GM12878 (cell line): ENCODE data around the gene ALOXE3. TPM values are rescaled to one million over a fixed set of nuclear protein-coding genes. Genes with fewer than 3 reads are reported as not detected.
A peak's percentile ranks its signal among the peaks of the same experiment; 100 is the strongest.

Experiments
- ATAC-seq: fragments of 200-7000 bp; cut with Tn5 transposase; 3 replicates; pipeline ENCODE4 v1.9.1; 2020; ENCODE audit warnings: mild to moderate bottlenecking, moderate library complexity
- BruUV-seq: library from RNA; stranded (reverse); fragments of 400-500 nt; replicated peaks from 2 replicates; lab custom pipeline; 2021; lab: Mats Ljungman, UMichigan
- CTCF ChIA-PET: fragments of 300-600 bp; sonication (Branson Sonifier 250); formaldehyde crosslinking; extraction: SDS; loops from one replicate; lab custom pipeline; 2021; ENCODE audit warnings: inconsistent platforms; lab: Yijun Ruan, JAX
- POLR2A ChIA-PET: fragments of 350-600 bp; formaldehyde crosslinking; extraction: SDS; loops from one replicate; lab custom pipeline; 2021; ENCODE audit warnings: inconsistent platforms; lab: Charles Lee
- RAD21 ChIA-PET: fragments of 300-600 bp; sonication (Branson Sonifier 250); formaldehyde crosslinking; loops from one replicate; lab custom pipeline; 2023; ENCODE audit warnings: antibody characterized with exemption; ENCODE audit not compliant: unreplicated experiment; lab: Charles Lee
- SMC1A ChIA-PET: fragments of 300-600 bp; sonication (Branson Sonifier 250); formaldehyde crosslinking; loops from one replicate; lab custom pipeline; 2023; ENCODE audit not compliant: unreplicated experiment, uncharacterized antibody; lab: Charles Lee
- DNase-seq: peaks from one replicate; pipeline ENCODE4 v3.0.0-alpha.2; 2011; ENCODE audit warnings: low read depth, low spot score
- FAIRE-seq: peaks from 3 replicates; lab custom pipeline; 2011; peaks lifted over from hg19 to GRCh38; lab: Jason Lieb, UNC
- H2AFZ ChIP-seq: 2 replicates; pipeline ENCODE4 v1.6.0; 2011; ENCODE audit warnings: low read depth, low read length, control low read depth; ENCODE audit not compliant: control insufficient read depth
- H3K27ac ChIP-seq: 2 replicates; pipeline ENCODE4 v1.5.1; 2011; ENCODE audit warnings: control low read depth; ENCODE audit not compliant: control insufficient read depth, insufficient read depth
- H3K27me3 ChIP-seq, 2 experiments: replicated peaks in 1 of 2; 2 replicates each; pipeline versions ENCODE4 v1.6.0 to v1.6.1; 2011; ENCODE audit warnings: low read length in 1 of 2; ENCODE audit not compliant: control insufficient read depth in 2 of 2, insufficient read depth in 2 of 2
- H3K36me3 ChIP-seq, 2 experiments: 2 replicates each; pipeline ENCODE4 v1.5.1; 2011; ENCODE audit warnings: low read length in 1 of 2; ENCODE audit not compliant: control insufficient read depth in 2 of 2, insufficient read depth in 2 of 2
- H3K4me1 ChIP-seq: 2 replicates; pipeline ENCODE4 v1.6.1; 2011; ENCODE audit warnings: mild to moderate bottlenecking, low read length, moderate library complexity, mixed read lengths; ENCODE audit not compliant: control insufficient read depth, insufficient read depth
- H3K4me2 ChIP-seq: 2 replicates; pipeline ENCODE4 v1.6.0; 2011; ENCODE audit warnings: control low read depth; ENCODE audit not compliant: control insufficient read depth, insufficient read depth
- H3K4me3 ChIP-seq: fragments of 200-600 bp; sonication (generic); 2 replicates; pipeline ENCODE4 v1.5.1; 2016
- H3K79me2 ChIP-seq: 2 replicates; pipeline ENCODE4 v1.6.0; 2011; ENCODE audit warnings: low read length; ENCODE audit not compliant: control insufficient read depth, insufficient read depth
- H3K9ac ChIP-seq: 2 replicates; pipeline ENCODE4 v1.8.0; 2011; ENCODE audit warnings: low read length, control low read depth, mixed read lengths; ENCODE audit not compliant: control insufficient read depth, insufficient read depth
- H3K9me3 ChIP-seq: replicated peaks from 3 replicates; pipeline ENCODE4 v1.5.1; 2011; ENCODE audit warnings: mild to moderate bottlenecking, low read length; ENCODE audit not compliant: control insufficient read depth, insufficient read depth
- H4K20me1 ChIP-seq: 2 replicates; pipeline ENCODE4 v1.6.0; 2011; ENCODE audit not compliant: control insufficient read depth, insufficient read depth
- BACH1 ChIP-seq: fragments of 450-650 bp; IDR thresholded peaks from 2 replicates; pipeline ENCODE4 v1.6.1; 2017; ENCODE audit warnings: mild to moderate bottlenecking, borderline replicate concordance
- DPF2 ChIP-seq: fragments of 450-650 bp; IDR thresholded peaks from 2 replicates; pipeline ENCODE4 v1.6.1; 2017; ENCODE audit warnings: mild to moderate bottlenecking
- E4F1 ChIP-seq: fragments of 450-650 bp; IDR thresholded peaks from 2 replicates; pipeline ENCODE4 v1.6.1; 2018; ENCODE audit warnings: borderline replicate concordance, mild to moderate bottlenecking; ENCODE audit not compliant: partially characterized antibody
- ESRRA ChIP-seq: IDR thresholded peaks from 2 replicates; pipeline ENCODE4 v1.6.1; 2012; ENCODE audit warnings: mild to moderate bottlenecking, low read length, improper control_type of control experiment
- MAX ChIP-seq: IDR thresholded peaks from 2 replicates; pipeline ENCODE4 v1.6.1; 2012; ENCODE audit warnings: low read depth, low read length, improper control_type of control experiment
- MLLT1 ChIP-seq: fragments of 450-650 bp; IDR thresholded peaks from 2 replicates; pipeline ENCODE4 v1.6.1; 2016; ENCODE audit warnings: mild to moderate bottlenecking
- NRF1 ChIP-seq: conservative IDR thresholded peaks from 2 replicates; pipeline ENCODE4 v1.6.1; 2011; ENCODE audit warnings: mild to moderate bottlenecking, low read depth, low read length, improper control_type of control experiment
- POLR2AphosphoS5 ChIP-seq: IDR thresholded peaks from 2 replicates; pipeline ENCODE4 v1.6.1; 2011; ENCODE audit warnings: mild to moderate bottlenecking, low read length, inconsistent platforms
- RB1 ChIP-seq: fragments of 450-650 bp; formaldehyde crosslinking; IDR thresholded peaks from 2 replicates; pipeline ENCODE4 v1.6.1; 2017; ENCODE audit warnings: mild to moderate bottlenecking, borderline replicate concordance
- RUNX3 ChIP-seq: IDR thresholded peaks from 2 replicates; pipeline ENCODE4 v1.6.1; 2012; ENCODE audit warnings: low read length, inconsistent platforms
- SIN3A ChIP-seq: IDR thresholded peaks from 2 replicates; pipeline ENCODE4 v1.6.1; 2012; ENCODE audit warnings: low read depth, low read length, improper control_type of control experiment
- SRF ChIP-seq, 2 experiments: IDR thresholded peaks; 2 replicates each; pipeline ENCODE4 v1.6.1; 2011; ENCODE audit warnings: low read depth in 2 of 2, low read length in 2 of 2, mild to moderate bottlenecking in 1 of 2, moderate library complexity in 1 of 2
- TARDBP ChIP-seq: IDR thresholded peaks from 2 replicates; pipeline ENCODE4 v1.6.1; 2016; ENCODE audit warnings: borderline replicate concordance
- TBL1XR1 ChIP-seq: IDR thresholded peaks from 2 replicates; pipeline ENCODE4 v1.6.1; 2012; ENCODE audit warnings: low read depth, low read length, improper control_type of control experiment
- TCF12 ChIP-seq: IDR thresholded peaks from 2 replicates; pipeline ENCODE4 v1.6.1; 2011; ENCODE audit warnings: low read depth, mild to moderate bottlenecking, low read length
- USF2 ChIP-seq: IDR thresholded peaks from 2 replicates; pipeline ENCODE4 v1.6.1; 2011; ENCODE audit warnings: low read depth, low read length, improper control_type of control experiment, borderline replicate concordance
- WGBS: methylation state at CpG from one replicate; pipeline ENCODE4 v1.1.6; 2016; ENCODE audit warnings: low lambda C conversion rate; ENCODE audit not compliant: insufficient replicate concordance, insufficient coverage; ENCODE audit errors: missing lambda C conversion rate; 5-methylcytosine and 5-hydroxymethylcytosine counted together
- in situ Hi-C: fragments of 300-500 bp; cut with MboI; formaldehyde crosslinking; loops from 9 replicates; pipeline ENCODE4 v1.14.3; 2018; ENCODE audit warnings: mixed read lengths
- intact Hi-C: fragments of 100-400 bp; cut with micrococcal nuclease; formaldehyde crosslinking; loops from one replicate; pipeline ENCODE4 v1.14.2; 2022; ENCODE audit not compliant: unreplicated experiment
- polyA plus RNA-seq, 11 experiments: library from polyadenylated mRNA; depleted of rRNA in 4 of 11; unstranded in 6 of 11; stranded (reverse) in 5 of 11; fragments of >200 nt; fragmentation: Nextera tagmentation in 4 of 11; fragmentation: Illumina TruSeq in 1 of 11; extraction: Ambion mirVana in 4 of 11; extraction: Trizol in 1 of 11; gene quantifications; 1 replicate in 1 of 11; 2 replicates in 10 of 11; pipeline versions ENCODE4 v1.2.1 to v1.2.3, GENCODE V29; 2011 to 2016; ENCODE audit warnings: inconsistent platforms in 2 of 11, missing spikeins in 2 of 11, low read depth in 1 of 11
- total RNA-seq, 4 experiments: library from RNA; depleted of rRNA in 3 of 4; stranded (reverse); fragments of >200 nt in 3 of 4; fragmentation: Illumina TruSeq in 1 of 4; extraction: Trizol in 1 of 4; gene quantifications; 2 replicates each; pipeline versions ENCODE4 v1.2.1 to v1.2.3, GENCODE V29; 2013 to 2021

The ALOXE3 gene
- total and polyA plus RNA-seq, 10 of the 15 experiments (the other 5 are each of a cell fraction or from before 2014, with no cell fraction given), result 0.04 TPM; not detected in 9

- no peaks in the 10 kb centered on the region for H3K79me2 ChIP-seq
- FAIRE-seq, result peak; percentile 7
- H2AFZ ChIP-seq, result peak overlapping the region; percentile 35; the same call in 1 of the 2 replicates
- ChIA-PET POLR2A (interaction anchor here (0.5 to 3.9 kb wide), 8 partner anchors 12 to 170 kb away, joined by 3 to 20 read pairs (median 10); partner anchors contain the start of genes PER1 and SLC25A35), CTCF (interaction anchor here (1.4 to 2.2 kb wide), 4 partner anchors 12 to 33 kb away, joined by 7 to 16 read pairs (median 9); no protein-coding TSS in a partner anchor), SMC1A (interaction anchor here (0.7 to 3.8 kb wide), 7 partner anchors 9 to 438 kb away, joined by 3 to 26 read pairs (median 5); partner anchors contain the start of gene TP53), RAD21 (interaction anchor here (1.3 kb wide), 1 partner anchor 12 kb away, joined by 7 read pairs; no protein-coding TSS in a partner anchor)
- peak overlapping the region; percentile 99 for H3K4me3 ChIP-seq
- peak; percentile 27 for ATAC-seq
- intact Hi-C loops (no loop called here), in situ Hi-C loops (loop anchor here (5.0 kb wide), 1 partner anchor 97 kb away; no protein-coding TSS in a partner anchor)
- H3K27ac ChIP-seq, result no peak overlapping the region; the same call in 1 of the 2 replicates
- peak overlapping the region; percentile 94 for H3K4me2 ChIP-seq
- peaks cover 5 to 9% of the 10 kb centered on the region in 2 experiments for H3K27me3 ChIP-seq
- DNase-seq, result peak; percentile 64
- 1% methylated on average over 40 of the region's 40 CpGs for WGBS
- H3K9me3 ChIP-seq, result no peaks in the 10 kb centered on the region
- H3K36me3 ChIP-seq, result no peaks in the 10 kb centered on the region
- peaks cover 36% of the 10 kb centered on the region for H3K4me1 ChIP-seq
- H3K9ac ChIP-seq, result peak overlapping the region; percentile 32; the same call in 1 of the 2 replicates
- no peaks in the 10 kb centered on the region for H4K20me1 ChIP-seq
- BruUV-seq, result no TSS peak
- TF ChIP-seq RB1, result peak; percentile 49; the same call in 1 of the 2 replicates
- 0 out of 2 replicates have a peak, but pooled peaks have one; percentile 28 for TF ChIP-seq TCF12
- 0 out of 2 replicates have a peak, but pooled peaks have one; percentile 16 for TF ChIP-seq ESRRA
- 0 out of 2 replicates have a peak, but pooled peaks have one; percentile 57 for TF ChIP-seq SIN3A
- peak; percentile 90 for TF ChIP-seq TBL1XR1
- peak; percentile 43; the same call in 1 of the 2 replicates for TF ChIP-seq POLR2AphosphoS5
- no peak for TF ChIP-seq E4F1
- no peak for TF ChIP-seq NRF1
- peak; percentile 49; the same call in 1 of the 2 replicates for TF ChIP-seq DPF2
- TF ChIP-seq SRF (IDR thresholded peaks at IDR 0.05; ENCODE audit: low read depth in 2 of 2, low read length in 2 of 2), result 0 out of 4 replicates have a peak, but pooled peaks of 1 of the 2 experiments have one; percentile 28
- TF ChIP-seq RUNX3, result peak; percentile 72
- 0 out of 2 replicates have a peak, but pooled peaks have one; percentile 5 for TF ChIP-seq MAX
- no peak for TF ChIP-seq USF2
- peak; percentile 98 for TF ChIP-seq TARDBP
- TF ChIP-seq BACH1, result peak; percentile 59; the same call in 1 of the 2 replicates
- peak; percentile 53; the same call in 1 of the 2 replicates for TF ChIP-seq MLLT1
Observed at GRCh38 chr17:8125154-8125946, 7.0 kb upstream of the ALOXE3 start.
